Body of pancreas (tissue), 4 donors: ENCODE data around the gene ST6GAL1.

Experiments
- CTCF ChIP-seq, 7 experiments: fragments of 450-650 bp in 4 of 7; fragments of 200-600 bp in 3 of 7; sonication (generic) in 3 of 7; IDR thresholded peaks; one replicate each; pipeline ENCODE4 v1.5.1; 2016 to 2019; ENCODE audit warnings: antibody characterized with exemption in 7 of 7
- POLR2A ChIP-seq, 3 donors: fragments of 450-650 bp; IDR thresholded peaks; one replicate each; pipeline ENCODE4 v1.6.1; 2016; ENCODE audit warnings: antibody characterized with exemption in 3 of 3, mild to moderate bottlenecking in 2 of 3

- TF ChIP-seq CTCF (IDR thresholded peaks at IDR 0.05) (no peak), POLR2A (IDR thresholded peaks at IDR 0.05) (no peak)
These were observed 82.9 kb downstream of the ST6GAL1 start for GRCh38 chr3:187013159-187013716.
